GM19467 (cell line): ENCODE measurements around the gene TFF3.

Experiments
- ATAC-seq: cut with Tn5 transposase; IDR thresholded peaks from one replicate; pipeline ENCODE4 v1.9.1; 2021; ENCODE audit warnings: mild to moderate bottlenecking, moderate library complexity; ENCODE audit not compliant: unreplicated experiment

TFF3 gene

GRCh38 chr21:42324896-42325295 lies 9.7 kb upstream of the TFF3 start:
- no peak for ATAC-seq

GRCh38 chr21:42321845-42322244 lies 6.6 kb upstream of the TFF3 start:
- no peak for ATAC-seq

- ATAC-seq = no peak
These were observed 6.0 kb upstream of the TFF3 start for GRCh38 chr21:42321231-42321630.

GRCh38 chr21:42320791-42321190 lies 5.6 kb upstream of the TFF3 start:
- ATAC-seq = no peak

- ATAC-seq = no peak
These were observed 4.8 kb upstream of the TFF3 start for GRCh38 chr21:42319851-42320572.

GRCh38 chr21:42319376-42319775 lies 4.2 kb upstream of the TFF3 start:
- no peak for ATAC-seq

- ATAC-seq = no peak
These were observed 2.9 kb upstream of the TFF3 start for GRCh38 chr21:42317826-42318746.

GRCh38 chr21:42317341-42317741 lies 2.1 kb upstream of the TFF3 start:
- no peak for ATAC-seq

GRCh38 chr21:42316891-42317290 lies 1.7 kb upstream of the TFF3 start:
- no peak for ATAC-seq

- no peak for ATAC-seq
These were observed 453 bp downstream of the TFF3 start for GRCh38 chr21:42314616-42315295.

GRCh38 chr21:42313501-42313969 lies 1.7 kb downstream of the TFF3 start:
- ATAC-seq = no peak

GRCh38 chr21:42312626-42313104 lies 2.5 kb downstream of the TFF3 start:
- ATAC-seq = no peak

GRCh38 chr21:42311816-42312625 lies 3.2 kb downstream of the TFF3 start:
- ATAC-seq = no peak

- no peak for ATAC-seq
These were observed 4.0 kb downstream of the TFF3 start for GRCh38 chr21:42311160-42311559.

GRCh38 chr21:42310411-42311001 lies 4.7 kb downstream of the TFF3 start:
- ATAC-seq = no peak

- no peak for ATAC-seq
These were observed 5.4 kb downstream of the TFF3 start for GRCh38 chr21:42309753-42310213.

GRCh38 chr21:42308914-42309752 lies 6.1 kb downstream of the TFF3 start:
- ATAC-seq = no peak

GRCh38 chr21:42308161-42308913 lies 6.9 kb downstream of the TFF3 start:
- ATAC-seq = no peak
